Stimulated activated CD4-positive, alpha-beta T cell treated with anti-CD3 and anti-CD28 coated beads, Interleukin-15, amount 100 ng/mL, for 48 hours (primary cell): ENCODE results near the gene LDLRAD4.

Source experiments
- DNase-seq, 2 donors: peaks; one replicate each; pipeline ENCODE4 v3.0.0-alpha.2; 2020; ENCODE audit warnings: low read depth in 2 of 2

The LDLRAD4 gene

GRCh38 chr18:13513481-13513880 lies 294.9 kb downstream of the LDLRAD4 start:
- DNase-seq = no peak

- DNase-seq = no peak
These were observed 296.0 kb downstream of the LDLRAD4 start for GRCh38 chr18:13514558-13514957.

GRCh38 chr18:13516855-13517254 lies 298.3 kb downstream of the LDLRAD4 start:
- DNase-seq = no peak

- DNase-seq = no peak
These were observed 298.8 kb downstream of the LDLRAD4 start for GRCh38 chr18:13517369-13517768.

- DNase-seq = no peak
These were observed 299.8 kb downstream of the LDLRAD4 start for GRCh38 chr18:13518382-13518781.

- DNase-seq = no peak
These were observed 301.7 kb downstream of the LDLRAD4 start for GRCh38 chr18:13520306-13520705.

- no peak for DNase-seq
These were observed 302.2 kb downstream of the LDLRAD4 start for GRCh38 chr18:13520741-13521140.

- no peak for DNase-seq
These were observed 302.9 kb downstream of the LDLRAD4 start for GRCh38 chr18:13521418-13521817.

GRCh38 chr18:13522256-13522655 lies 303.7 kb downstream of the LDLRAD4 start:
- no peak for DNase-seq

- DNase-seq = no peak
These were observed 304.5 kb downstream of the LDLRAD4 start for GRCh38 chr18:13522861-13523660.

GRCh38 chr18:13524054-13524453 lies 305.5 kb downstream of the LDLRAD4 start:
- DNase-seq = no peak

- no peak for DNase-seq
These were observed 306.3 kb downstream of the LDLRAD4 start for GRCh38 chr18:13524811-13525210.

- DNase-seq = no peak
These were observed 306.9 kb downstream of the LDLRAD4 start for GRCh38 chr18:13525381-13526029.

GRCh38 chr18:13526519-13526918 lies 308.0 kb downstream of the LDLRAD4 start:
- no peak for DNase-seq

GRCh38 chr18:13527256-13527655 lies 308.7 kb downstream of the LDLRAD4 start:
- DNase-seq = no peak

- DNase-seq = no peak
These were observed 309.2 kb downstream of the LDLRAD4 start for GRCh38 chr18:13527730-13528129.

GRCh38 chr18:13528739-13529392 lies 310.3 kb downstream of the LDLRAD4 start:
- DNase-seq = no peak

GRCh38 chr18:13530033-13530878 lies 311.7 kb downstream of the LDLRAD4 start:
- DNase-seq = no peak

GRCh38 chr18:13530879-13531387 lies 312.4 kb downstream of the LDLRAD4 start:
- DNase-seq = no peak

- DNase-seq = no peak
These were observed 313.2 kb downstream of the LDLRAD4 start for GRCh38 chr18:13531681-13532325.

GRCh38 chr18:13532406-13533075 lies 314.0 kb downstream of the LDLRAD4 start:
- DNase-seq = no peak
